Neural cell (in vitro differentiated cells): ENCODE results near the gene SLC35E4. TPM values are rescaled to one million over a fixed set of nuclear protein-coding genes. Genes with fewer than 3 reads are reported as not detected.
A peak's percentile ranks its signal among the peaks of the same experiment; 100 is the strongest.

Experiments
- H2AFZ ChIP-seq: fragments of 200-600, 300-800 bp; sonication (generic), shearing (Covaris generic); 2 replicates; pipeline ENCODE4 v1.6.0; 2014; ENCODE audit warnings: low read depth, mild to moderate bottlenecking, antibody characterized with exemption, low read length, moderate library complexity
- H3F3A ChIP-seq: fragments of 200-600 bp; shearing (Covaris generic); 2 replicates; pipeline ENCODE4 v1.6.1; 2016; ENCODE audit warnings: mild to moderate bottlenecking, moderate library complexity, mixed read lengths, antibody characterized with exemption, low read length; ENCODE audit not compliant: insufficient read depth, poor library complexity, severe bottlenecking
- H3K27ac ChIP-seq: fragments of 200-600, 300-800 bp; sonication (generic), shearing (Covaris generic); 2 replicates; pipeline ENCODE4 v1.5.1; 2014; ENCODE audit warnings: mild to moderate bottlenecking, low read length, moderate library complexity
- H3K27me3 ChIP-seq: fragments of 300-800, 200-600 bp; sonication (generic), shearing (Covaris generic); 2 replicates; pipeline ENCODE4 v1.6.0; 2014; ENCODE audit warnings: mild to moderate bottlenecking, low read depth, low read length, moderate library complexity; ENCODE audit not compliant: insufficient read depth
- H3K36me3 ChIP-seq: fragments of 300-800, 200-600 bp; sonication (generic), shearing (Covaris generic); 2 replicates; pipeline ENCODE4 v1.5.1; 2014; ENCODE audit warnings: mild to moderate bottlenecking, antibody characterized with exemption, low read length, moderate library complexity; ENCODE audit not compliant: insufficient read depth
- H3K4me2 ChIP-seq: fragments of 300-800, 200-600 bp; sonication (generic), shearing (Covaris generic); 2 replicates; pipeline ENCODE4 v1.6.0; 2014; ENCODE audit warnings: mild to moderate bottlenecking, low read length
- H3K4me3 ChIP-seq: fragments of 300-800, 200-600 bp; sonication (generic), shearing (Covaris generic); 2 replicates; pipeline ENCODE4 v1.5.1; 2014; ENCODE audit warnings: mild to moderate bottlenecking, low read length, moderate library complexity
- H3K79me2 ChIP-seq: fragments of 200-600 bp; shearing (Covaris generic); replicated peaks from 2 replicates; pipeline ENCODE4 v1.6.0; 2014; ENCODE audit warnings: mild to moderate bottlenecking, low read length, moderate library complexity; ENCODE audit not compliant: insufficient read depth
- H3K9ac ChIP-seq: fragments of 300-800, 200-600 bp; sonication (generic), shearing (Covaris generic); 2 replicates; pipeline ENCODE4 v1.6.1; 2016; ENCODE audit warnings: mild to moderate bottlenecking, low read length, mixed read lengths
- H3K9me2 ChIP-seq: fragments of 200-600 bp; shearing (Covaris generic); 2 replicates; pipeline ENCODE4 v1.6.1; 2016; ENCODE audit warnings: mild to moderate bottlenecking, low read length, mixed read lengths; ENCODE audit not compliant: insufficient read depth
- H3K9me3 ChIP-seq: fragments of 200-600, 300-800 bp; sonication (generic), shearing (Covaris generic); 2 replicates; pipeline ENCODE4 v1.6.1; 2016; ENCODE audit warnings: mild to moderate bottlenecking, mixed run types, low read length, moderate library complexity, mixed read lengths
- H4K20me1 ChIP-seq: fragments of 200-600 bp; shearing (Covaris generic); 2 replicates; pipeline ENCODE4 v1.6.1; 2016; ENCODE audit warnings: mild to moderate bottlenecking, mixed run types; ENCODE audit not compliant: insufficient read depth
- CTCF ChIP-seq: fragments of 450-650 bp; IDR thresholded peaks from 2 replicates; pipeline ENCODE4 v1.5.1; 2014; ENCODE audit warnings: antibody characterized with exemption, mild to moderate bottlenecking, moderate library complexity; ENCODE audit not compliant: poor library complexity, severe bottlenecking
- EP300 ChIP-seq: fragments of 450-650 bp; conservative IDR thresholded peaks from 2 replicates; pipeline ENCODE4 v1.6.1; 2014; ENCODE audit warnings: antibody characterized with exemption, mild to moderate bottlenecking, moderate library complexity; ENCODE audit not compliant: poor library complexity, severe bottlenecking
- EZH2 ChIP-seq: fragments of 200-600, 300-800 bp; shearing (Covaris generic), sonication (generic); IDR thresholded peaks from 2 replicates; pipeline ENCODE4 v1.6.1; 2014; ENCODE audit warnings: antibody characterized with exemption, low read length, borderline replicate concordance, mild to moderate bottlenecking; ENCODE audit not compliant: insufficient read depth, poor library complexity, severe bottlenecking
- MXI1 ChIP-seq: fragments of 450-650 bp; conservative IDR thresholded peaks from 2 replicates; pipeline ENCODE4 v1.6.1; 2014; ENCODE audit warnings: antibody characterized with exemption, mild to moderate bottlenecking; ENCODE audit not compliant: poor library complexity, severe bottlenecking
- POLR2AphosphoS5 ChIP-seq: IDR thresholded peaks from 2 replicates; pipeline ENCODE4 v1.6.1; 2012
- RAD21 ChIP-seq: fragments of 450-650 bp; conservative IDR thresholded peaks from 2 replicates; pipeline ENCODE4 v1.6.1; 2014; ENCODE audit warnings: antibody characterized with exemption, mild to moderate bottlenecking, moderate library complexity
- REST ChIP-seq: IDR thresholded peaks from 2 replicates; pipeline ENCODE4 v1.6.1; 2012; ENCODE audit warnings: borderline replicate concordance
- SMC3 ChIP-seq: fragments of 450-650 bp; conservative IDR thresholded peaks from 2 replicates; pipeline ENCODE4 v1.6.1; 2014; ENCODE audit warnings: antibody characterized with exemption, mild to moderate bottlenecking, moderate library complexity; ENCODE audit not compliant: poor library complexity
- TAF1 ChIP-seq: IDR thresholded peaks from 2 replicates; pipeline ENCODE4 v1.6.1; 2012; ENCODE audit warnings: low read depth
- polyA plus RNA-seq: library from polyadenylated mRNA; depleted of rRNA; stranded (reverse); fragments of >200 nt; gene quantifications from 2 replicates; pipeline ENCODE4 v1.2.3, GENCODE V29; 2014

Gene SLC35E4
- polyA plus RNA-seq, 1 donor from 2014 or later: 5.5 TPM

GRCh38 chr22:30664798-30665197, 29.2 kb downstream of the SLC35E4 start:
- Histone ChIP-seq H4K20me1 (no peaks in the 10 kb centered on the region), H3K27ac (no peak overlapping the region), H3K27me3 (no peaks in the 10 kb centered on the region), H2AFZ (no peak overlapping the region), H3K4me2 (no peak overlapping the region), H3K9ac (no peak overlapping the region), H3K9me2 (no peaks in the 10 kb centered on the region), H3K4me3 (peak overlapping the region; percentile 79), H3K9me3 (no peaks in the 10 kb centered on the region), H3F3A (no peaks in the 10 kb centered on the region), H3K79me2 (peaks cover 7% of the 10 kb centered on the region), H3K36me3 (no peaks in the 10 kb centered on the region)
- no peak for TF ChIP-seq EZH2
- no peak for TF ChIP-seq SMC3
- TF ChIP-seq POLR2AphosphoS5: no peak
- no peak for TF ChIP-seq CTCF
- no peak for TF ChIP-seq EP300
- no peak for TF ChIP-seq REST
- TF ChIP-seq TAF1: no peak
- TF ChIP-seq MXI1: no peak
- TF ChIP-seq RAD21: no peak

- Histone ChIP-seq H3K4me3 (peak overlapping the region; percentile 79), H3K9me3 (no peaks in the 10 kb centered on the region), H3F3A (no peaks in the 10 kb centered on the region), H2AFZ (no peak overlapping the region), H3K27ac (no peak overlapping the region), H3K27me3 (no peaks in the 10 kb centered on the region), H3K9ac (no peak overlapping the region), H3K9me2 (no peaks in the 10 kb centered on the region), H3K79me2 (peaks cover 7% of the 10 kb centered on the region), H4K20me1 (no peaks in the 10 kb centered on the region), H3K4me2 (no peak overlapping the region), H3K36me3 (no peaks in the 10 kb centered on the region)
- TF ChIP-seq TAF1: no peak
- TF ChIP-seq SMC3: no peak
- TF ChIP-seq POLR2AphosphoS5: no peak
- no peak for TF ChIP-seq EP300
- no peak for TF ChIP-seq CTCF
- TF ChIP-seq RAD21: no peak
- TF ChIP-seq MXI1: no peak
- no peak for TF ChIP-seq EZH2
- TF ChIP-seq REST: no peak
These were observed 29.7 kb downstream of the SLC35E4 start for GRCh38 chr22:30665266-30665665.
